Activated CD4-positive, CD25-positive, alpha-beta regulatory T cell (primary cell): ENCODE results near the gene ZIC5.

ENCODE experiments used
- DNase-seq, 4 experiments: peaks; one replicate each; lab custom pipeline; 2025; lab: John Stamatoyannopoulos, UW

ZIC5 gene

GRCh38 chr13:99930925-99931324 lies 40.6 kb downstream of the ZIC5 start:
- DNase-seq = no peak

GRCh38 chr13:99929866-99930265 lies 41.7 kb downstream of the ZIC5 start:
- no peak for DNase-seq

- no peak for DNase-seq
Measured at GRCh38 chr13:99926014-99926731, 45.4 kb downstream of the ZIC5 start.

GRCh38 chr13:99923877-99924582 lies 47.5 kb downstream of the ZIC5 start:
- DNase-seq = no peak

- no peak for DNase-seq
Measured at GRCh38 chr13:99922631-99923404, 48.7 kb downstream of the ZIC5 start.

GRCh38 chr13:99919132-99919531 lies 52.4 kb downstream of the ZIC5 start:
- no peak for DNase-seq

- DNase-seq = no peak
Measured at GRCh38 chr13:99916366-99917103, 55.0 kb downstream of the ZIC5 start.

- no peak for DNase-seq
Measured at GRCh38 chr13:99913167-99913566, 58.4 kb downstream of the ZIC5 start.
